SJCRH30 (cell line): Measurements from ENCODE around the gene ADAM15. TPM values are rescaled to one million over a fixed set of nuclear protein-coding genes. Genes with fewer than 3 reads are reported as not detected.

Experiments used
- DNase-seq, 2 experiments: peaks; one replicate each; pipeline ENCODE4 v3.0.0-alpha.2; 2015 to 2020
- H3K27ac ChIP-seq: fragments of 250-450 bp; sonication (Bioruptor Pico); 2 replicates; pipeline ENCODE4 v1.5.1; 2020; ENCODE audit warnings: mild to moderate bottlenecking, moderate library complexity
- H3K27me3 ChIP-seq: fragments of 250-450 bp; sonication (Bioruptor Pico); 2 replicates; pipeline ENCODE4 v1.5.1; 2020; ENCODE audit warnings: mild to moderate bottlenecking, moderate library complexity
- H3K36me3 ChIP-seq: fragments of 250-450 bp; sonication (Bioruptor Pico); 2 replicates; pipeline ENCODE4 v1.5.1; 2020; ENCODE audit warnings: mild to moderate bottlenecking, moderate library complexity
- H3K4me1 ChIP-seq: fragments of 250-450 bp; sonication (Bioruptor Pico); 2 replicates; pipeline ENCODE4 v1.5.1; 2020; ENCODE audit warnings: mild to moderate bottlenecking, moderate library complexity
- H3K4me3 ChIP-seq: fragments of 250-450 bp; sonication (Bioruptor Pico); 2 replicates; pipeline ENCODE4 v1.5.1; 2020; ENCODE audit warnings: mild to moderate bottlenecking, moderate library complexity
- H3K9me3 ChIP-seq: fragments of 250-450 bp; sonication (Bioruptor Pico); replicated peaks from 2 replicates; pipeline ENCODE4 v1.5.1; 2020; ENCODE audit warnings: mild to moderate bottlenecking, moderate library complexity
- total RNA-seq: library from RNA; depleted of rRNA; stranded (reverse); fragments of >200 nt; shearing (Covaris generic); gene quantifications from 2 replicates; pipeline ENCODE4 v1.2.3, GENCODE V29; 2014

The ADAM15 gene
- total RNA-seq, 1 experiment from 2014 or later = 16.9 TPM

DNA sequence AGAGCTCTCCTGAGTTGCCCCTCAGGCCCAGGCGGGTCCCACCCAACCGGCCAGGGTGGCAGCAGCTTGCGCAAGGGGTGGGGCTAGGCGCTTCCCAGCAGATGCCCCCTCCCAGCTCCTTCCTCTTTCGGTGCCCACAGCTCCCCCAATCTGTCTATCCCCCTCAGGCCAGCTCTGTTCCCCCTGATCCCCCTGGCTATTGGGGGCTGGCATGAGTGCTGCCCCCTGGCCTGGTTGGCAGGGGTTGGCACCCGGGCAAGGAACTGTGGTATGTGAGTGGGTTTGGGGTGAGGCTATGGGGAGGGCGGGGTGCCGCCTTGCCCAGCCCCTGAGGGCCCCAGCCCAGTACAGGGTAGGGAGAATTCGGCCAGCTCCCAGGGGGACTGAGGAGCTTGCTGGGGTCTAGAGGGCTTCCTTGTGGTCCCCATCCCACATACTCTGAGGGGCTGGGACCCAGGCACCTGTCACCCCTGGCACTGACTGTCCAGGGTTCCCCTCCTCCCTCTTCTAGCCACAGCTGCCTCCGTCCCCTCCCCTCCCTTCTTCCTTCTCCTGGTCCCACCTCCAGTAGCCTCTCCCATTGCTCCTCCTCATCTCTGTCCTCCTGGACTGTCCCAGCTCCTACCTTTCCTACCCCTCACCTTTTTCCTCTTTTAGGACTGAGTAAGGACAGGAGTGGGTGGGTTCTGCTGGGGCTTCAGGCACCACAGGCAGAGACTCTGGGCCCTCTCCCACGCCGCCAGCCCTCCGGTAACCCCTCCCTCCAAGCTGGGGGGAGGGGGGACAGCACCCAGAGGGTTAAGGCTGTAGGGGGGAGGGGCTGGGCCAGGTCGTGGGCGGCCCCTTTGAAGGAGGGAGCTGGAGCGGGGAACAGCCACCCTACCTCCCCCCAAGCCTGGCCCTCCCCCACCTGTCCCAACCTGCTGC lies 42.8 kb upstream of the ADAM15 start:
- no peaks in the 10 kb centered on the region for H3K36me3 ChIP-seq
- no peaks in the 10 kb centered on the region for H3K4me1 ChIP-seq
- DNase-seq = no peak
- H3K27ac ChIP-seq = no peak overlapping the region
- H3K27me3 ChIP-seq = no peaks in the 10 kb centered on the region
- no peak overlapping the region for H3K4me3 ChIP-seq
- H3K9me3 ChIP-seq = no peaks in the 10 kb centered on the region

- Histone ChIP-seq H3K9me3 (no peaks in the 10 kb centered on the region), H3K27me3 (no peaks in the 10 kb centered on the region), H3K36me3 (no peaks in the 10 kb centered on the region), H3K27ac (no peak overlapping the region), H3K4me3 (no peak overlapping the region), H3K4me1 (no peaks in the 10 kb centered on the region)
- no peak for DNase-seq
Measured at GRCh38 chr1:155009221-155009711, 41.9 kb upstream of the ADAM15 start.

DNA sequence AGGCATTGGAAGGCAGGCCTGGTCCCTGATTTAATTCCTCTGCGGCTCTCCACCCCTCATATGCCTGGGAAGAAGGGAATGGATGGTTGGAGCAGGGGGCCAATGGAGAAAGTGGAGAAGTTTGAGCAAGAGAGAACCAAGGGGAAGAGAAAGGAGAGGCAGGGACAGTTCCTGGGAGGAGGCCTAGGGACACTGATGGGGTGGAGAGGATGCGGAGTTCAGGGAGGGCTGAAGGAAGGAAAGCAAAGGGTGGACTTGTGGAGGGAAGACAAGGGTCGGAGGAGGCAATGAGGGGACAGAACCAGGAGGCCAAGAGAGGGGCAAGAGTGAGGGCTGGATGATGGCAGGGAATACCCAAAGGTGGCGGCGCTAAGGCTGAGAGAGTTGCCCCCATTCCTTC lies 41.4 kb upstream of the ADAM15 start:
- H3K9me3 ChIP-seq = no peaks in the 10 kb centered on the region
- H3K36me3 ChIP-seq = no peaks in the 10 kb centered on the region
- H3K4me3 ChIP-seq = no peak overlapping the region
- H3K27ac ChIP-seq = no peak overlapping the region
- no peaks in the 10 kb centered on the region for H3K4me1 ChIP-seq
- no peaks in the 10 kb centered on the region for H3K27me3 ChIP-seq
- DNase-seq = no peak

- Histone ChIP-seq H3K9me3 (no peaks in the 10 kb centered on the region), H3K4me3 (no peak overlapping the region), H3K36me3 (no peaks in the 10 kb centered on the region), H3K4me1 (no peaks in the 10 kb centered on the region), H3K27ac (no peak overlapping the region), H3K27me3 (no peaks in the 10 kb centered on the region)
- DNase-seq = no peak
Measured at GRCh38 chr1:155010211-155010918, 40.8 kb upstream of the ADAM15 start.

DNA sequence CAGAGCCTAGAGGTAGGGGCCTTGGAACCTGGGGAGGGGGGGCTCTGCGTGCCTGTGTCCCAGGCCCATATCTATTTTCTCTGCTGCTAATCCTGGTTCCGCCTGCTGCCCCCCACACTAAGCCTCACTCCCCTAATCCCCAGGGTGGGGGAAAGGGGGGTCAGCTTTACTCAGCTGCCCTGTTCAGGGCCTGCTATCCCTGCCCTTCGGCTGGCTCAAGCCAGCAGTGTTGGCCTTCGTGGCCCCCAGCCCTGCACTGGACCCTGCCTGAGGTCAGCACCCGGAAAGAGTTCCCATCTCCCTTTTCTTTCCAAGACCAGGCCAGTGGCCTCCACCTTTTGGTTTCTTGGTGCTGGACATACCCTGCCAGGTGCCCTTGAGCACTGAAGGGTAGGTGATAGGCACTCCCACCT lies 40.1 kb upstream of the ADAM15 start:
- Histone ChIP-seq H3K9me3 (no peaks in the 10 kb centered on the region), H3K27me3 (no peaks in the 10 kb centered on the region), H3K4me3 (no peak overlapping the region), H3K4me1 (no peaks in the 10 kb centered on the region), H3K36me3 (no peaks in the 10 kb centered on the region), H3K27ac (no peak overlapping the region)
- no peak for DNase-seq

- H3K36me3 ChIP-seq = no peaks in the 10 kb centered on the region
- H3K4me3 ChIP-seq = no peak overlapping the region
- no peak overlapping the region for H3K27ac ChIP-seq
- H3K9me3 ChIP-seq = no peaks in the 10 kb centered on the region
- no peaks in the 10 kb centered on the region for H3K27me3 ChIP-seq
- peaks cover 1% of the 10 kb centered on the region; the same call in 1 of the 2 replicates for H3K4me1 ChIP-seq
- no peak for DNase-seq
Measured at GRCh38 chr1:155011437-155012025, 39.6 kb upstream of the ADAM15 start.

DNA sequence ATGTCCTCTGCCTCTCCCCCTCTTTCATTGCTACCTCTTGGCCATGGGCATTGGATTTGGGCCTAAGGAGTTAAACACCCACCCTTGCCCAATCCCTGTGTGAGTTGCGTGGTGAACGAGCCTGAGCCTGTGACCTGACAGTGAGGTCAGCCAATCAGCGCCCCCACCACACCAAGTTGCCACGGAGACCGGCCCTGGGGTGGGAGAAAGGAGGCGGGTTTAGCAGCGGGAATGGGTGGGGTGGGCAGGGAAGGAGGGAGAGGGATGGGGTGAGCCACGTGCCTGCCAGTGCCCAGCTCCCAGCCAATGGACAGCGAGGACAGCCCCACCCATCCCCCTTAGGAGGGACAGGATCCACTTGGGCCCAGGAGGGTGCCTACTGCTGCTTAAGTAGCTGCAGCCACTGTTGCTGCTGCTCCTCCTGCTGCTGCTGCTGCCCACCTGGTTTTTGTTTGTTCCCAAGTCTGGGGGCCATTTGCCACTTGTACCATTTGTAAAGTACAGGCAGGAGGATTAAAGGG lies 39.0 kb upstream of the ADAM15 start:
- H3K9me3 ChIP-seq = no peaks in the 10 kb centered on the region
- H3K4me1 ChIP-seq = peaks cover 6% of the 10 kb centered on the region
- no peak overlapping the region for H3K27ac ChIP-seq
- no peaks in the 10 kb centered on the region for H3K27me3 ChIP-seq
- H3K36me3 ChIP-seq = no peaks in the 10 kb centered on the region
- no peak overlapping the region for H3K4me3 ChIP-seq
- peak; percentile 50 to 53 for DNase-seq

GRCh38 chr1:155012776-155013602 lies 38.1 kb upstream of the ADAM15 start:
- no peak for DNase-seq
- Histone ChIP-seq H3K9me3 (no peaks in the 10 kb centered on the region), H3K4me3 (no peak overlapping the region), H3K27ac (no peak overlapping the region), H3K4me1 (peaks cover 6% of the 10 kb centered on the region), H3K27me3 (no peaks in the 10 kb centered on the region), H3K36me3 (no peaks in the 10 kb centered on the region)

- Histone ChIP-seq H3K9me3 (no peaks in the 10 kb centered on the region), H3K36me3 (no peaks in the 10 kb centered on the region), H3K27ac (no peak overlapping the region), H3K4me1 (peaks cover 6% of the 10 kb centered on the region), H3K27me3 (no peaks in the 10 kb centered on the region), H3K4me3 (no peak overlapping the region)
- DNase-seq = no peak
Measured at GRCh38 chr1:155013632-155014031, 37.5 kb upstream of the ADAM15 start.

DNA sequence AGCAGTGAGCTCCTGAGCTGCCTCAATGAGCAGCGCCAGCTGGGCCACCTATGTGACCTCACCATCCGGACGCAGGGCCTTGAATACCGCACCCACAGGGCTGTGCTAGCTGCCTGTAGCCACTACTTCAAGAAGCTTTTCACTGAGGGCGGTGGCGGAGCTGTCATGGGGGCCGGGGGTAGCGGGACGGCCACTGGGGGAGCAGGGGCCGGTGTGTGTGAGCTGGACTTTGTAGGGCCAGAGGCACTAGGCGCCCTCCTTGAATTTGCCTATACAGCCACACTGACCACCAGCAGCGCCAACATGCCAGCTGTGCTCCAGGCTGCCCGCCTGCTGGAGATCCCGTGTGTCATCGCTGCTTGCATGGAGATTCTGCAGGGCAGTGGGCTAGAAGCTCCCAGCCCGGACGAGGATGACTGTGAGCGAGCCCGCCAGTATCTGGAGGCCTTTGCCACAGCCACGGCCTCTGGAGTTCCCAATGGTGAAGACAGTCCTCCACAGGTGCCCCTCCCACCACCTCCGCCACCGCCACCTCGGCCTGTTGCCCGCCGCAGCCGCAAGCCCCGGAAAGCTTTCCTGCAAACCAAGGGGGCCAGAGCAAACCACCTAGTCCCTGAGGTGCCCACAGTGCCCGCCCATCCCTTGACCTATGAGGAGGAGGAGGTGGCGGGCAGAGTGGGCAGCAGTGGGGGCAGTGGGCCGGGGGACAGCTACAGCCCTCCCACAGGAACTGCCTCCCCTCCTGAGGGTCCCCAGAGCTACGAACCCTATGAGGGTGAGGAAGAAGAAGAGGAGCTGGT lies 36.2 kb upstream of the ADAM15 start:
- peaks cover 6% of the 10 kb centered on the region for H3K4me1 ChIP-seq
- H3K27ac ChIP-seq = no peak overlapping the region
- H3K9me3 ChIP-seq = no peaks in the 10 kb centered on the region
- H3K4me3 ChIP-seq = no peak overlapping the region
- H3K27me3 ChIP-seq = no peaks in the 10 kb centered on the region
- no peaks in the 10 kb centered on the region for H3K36me3 ChIP-seq
- DNase-seq = no peak

GRCh38 chr1:155015527-155016230 lies 35.4 kb upstream of the ADAM15 start:
- Histone ChIP-seq H3K27ac (no peak overlapping the region), H3K27me3 (no peaks in the 10 kb centered on the region), H3K36me3 (no peaks in the 10 kb centered on the region), H3K4me1 (peaks cover 6% of the 10 kb centered on the region), H3K4me3 (no peak overlapping the region), H3K9me3 (no peaks in the 10 kb centered on the region)
- DNase-seq = no peak

DNA sequence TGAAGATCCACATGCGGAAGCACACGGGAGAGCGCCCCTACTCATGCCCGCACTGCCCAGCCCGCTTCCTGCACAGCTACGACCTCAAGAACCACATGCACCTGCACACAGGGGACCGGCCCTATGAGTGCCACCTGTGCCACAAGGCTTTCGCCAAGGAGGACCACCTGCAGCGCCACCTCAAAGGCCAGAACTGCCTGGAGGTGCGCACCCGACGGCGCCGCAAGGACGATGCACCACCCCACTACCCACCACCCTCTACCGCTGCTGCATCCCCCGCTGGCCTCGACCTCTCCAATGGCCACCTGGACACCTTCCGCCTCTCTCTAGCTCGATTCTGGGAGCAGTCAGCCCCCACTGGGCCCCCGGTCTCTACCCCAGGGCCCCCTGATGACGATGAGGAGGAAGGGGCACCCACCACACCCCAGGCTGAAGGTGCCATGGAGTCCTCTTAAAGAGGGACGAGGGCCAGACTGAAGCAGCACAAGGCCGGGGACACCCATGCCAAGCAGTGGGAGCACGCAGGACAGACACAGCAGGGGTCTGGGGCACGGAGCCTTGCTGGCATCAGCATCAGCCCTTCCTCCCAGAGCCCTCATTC lies 34.8 kb upstream of the ADAM15 start:
- Histone ChIP-seq H3K4me3 (no peak overlapping the region), H3K4me1 (peaks cover 6% of the 10 kb centered on the region), H3K27ac (peak overlapping the region; percentile 68; the same call in 1 of the 2 replicates), H3K9me3 (no peaks in the 10 kb centered on the region), H3K36me3 (no peaks in the 10 kb centered on the region), H3K27me3 (no peaks in the 10 kb centered on the region)
- no peak for DNase-seq
